ENCODE results near the gene IL16. TPM values are rescaled to one million over a fixed set of nuclear protein-coding genes. Genes with fewer than 3 reads are reported as not detected.
A peak's percentile ranks its signal among the peaks of the same experiment; 100 is the strongest.
"Not testable (repeated sequence)": the region's sequence is repeated elsewhere in the genome, so short reads cannot be mapped to it uniquely, and the experiment has no call there.

IL16 gene
- total RNA-seq, 1 donor from 2014 or later: 6.5 TPM

- peak; percentile 28 for DNase-seq
These were observed 141.7 kb downstream of the IL16 start for GRCh38 chr15:81338170-81339007.

GRCh38 chr15:81339321-81339720 lies 142.6 kb downstream of the IL16 start:
- no peak for DNase-seq

GRCh38 chr15:81339851-81340250 lies 143.2 kb downstream of the IL16 start:
- no peak for DNase-seq

- DNase-seq: no peak
These were observed 144.7 kb downstream of the IL16 start for GRCh38 chr15:81341351-81341750.

GRCh38 chr15:81343371-81343770 lies 146.7 kb downstream of the IL16 start:
- DNase-seq: no peak

GRCh38 chr15:81346611-81347010 lies 149.9 kb downstream of the IL16 start:
- DNase-seq: peak; percentile 38

- DNase-seq: no peak
These were observed 151.2 kb downstream of the IL16 start for GRCh38 chr15:81347910-81348309.

- DNase-seq: not testable (repeated sequence)
These were observed 152.0 kb downstream of the IL16 start for GRCh38 chr15:81348691-81349090.

- no peak for DNase-seq
These were observed 152.6 kb downstream of the IL16 start for GRCh38 chr15:81349271-81349670.

- no peak for DNase-seq
These were observed 155.0 kb downstream of the IL16 start for GRCh38 chr15:81351651-81352050.

GRCh38 chr15:81356252-81356651 lies 159.6 kb downstream of the IL16 start:
- DNase-seq: no peak

- no peak for DNase-seq
These were observed 160.6 kb downstream of the IL16 start for GRCh38 chr15:81357180-81357686.

- no peak for DNase-seq
These were observed 161.6 kb downstream of the IL16 start for GRCh38 chr15:81358248-81358647.

GRCh38 chr15:81360491-81360890 lies 163.8 kb downstream of the IL16 start:
- DNase-seq: no peak

- DNase-seq: no peak
These were observed 165.2 kb downstream of the IL16 start for GRCh38 chr15:81361891-81362290.

- DNase-seq: no peak
These were observed 166.1 kb downstream of the IL16 start for GRCh38 chr15:81362790-81363189.

- DNase-seq: no peak
These were observed 166.6 kb downstream of the IL16 start for GRCh38 chr15:81363276-81363675.

Other genes with a start within 250 kb of the IL16 start
- gene MESD, start 207.1 kb upstream of the IL16 start, total RNA-seq: 16.9 TPM
- 12.7 TPM for gene TLNRD1, start 196.0 kb upstream of the IL16 start, total RNA-seq
- gene CFAP161, start 62.6 kb upstream of the IL16 start, total RNA-seq: 0.21 TPM
- 4.2 TPM for gene STARD5, start 127.3 kb downstream of the IL16 start, total RNA-seq
- not detected for gene TMC3, start 177.3 kb downstream of the IL16 start, total RNA-seq

Data from tongue (tissue), 2 donors.